HG02970 (cell line): ENCODE measurements around the gene NRXN2.

ENCODE experiments used
- ATAC-seq: cut with Tn5 transposase; IDR thresholded peaks from one replicate; pipeline ENCODE4 v1.9.1; 2021; ENCODE audit warnings: mild to moderate bottlenecking, moderate library complexity, moderate number of reproducible peaks; ENCODE audit not compliant: unreplicated experiment, low FRiP score

Gene NRXN2

GRCh38 chr11:64723117-64723906, at the start of gene NRXN2:
Gene NRXN2, minus strand, starts transcription at chr11:64723197. Its CDS starts 9,498 bp downstream, at chr11:64713699.
- no peak for ATAC-seq

DNA sequence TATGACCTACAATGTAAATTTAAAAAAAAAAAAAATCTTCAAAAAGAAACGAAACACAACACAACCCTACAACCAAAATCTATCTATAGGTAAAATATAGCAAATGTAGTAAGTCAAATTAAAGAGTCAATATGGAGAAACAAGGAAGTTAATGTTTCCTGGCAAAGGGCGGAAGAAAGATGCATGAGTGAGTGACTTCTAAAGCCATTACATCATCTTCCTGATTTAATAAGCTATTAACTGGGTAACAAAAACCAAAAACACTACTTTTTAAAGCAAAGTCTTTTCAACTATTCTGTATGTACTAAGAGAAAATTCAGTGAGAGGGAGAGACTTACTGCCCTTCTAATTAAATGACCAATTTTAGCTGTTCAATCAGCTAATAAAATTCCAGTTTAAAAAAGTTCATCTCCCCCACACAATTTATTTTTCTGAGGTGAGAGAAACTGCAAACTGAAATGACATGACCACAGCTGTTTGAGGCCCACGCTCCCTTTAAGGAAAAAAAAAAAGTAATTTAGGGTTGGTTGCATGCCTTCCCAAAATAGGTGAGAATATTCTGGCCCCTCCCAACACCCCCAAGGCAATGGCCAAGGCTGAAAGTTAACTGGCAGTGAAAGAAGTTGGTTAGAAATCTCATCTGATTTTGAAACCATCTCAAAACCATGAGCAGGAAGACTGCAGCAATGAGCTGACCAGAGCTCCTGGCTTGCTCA, 49.5 kb upstream of the NRXN2 start:
- ATAC-seq, result no peak

DNA sequence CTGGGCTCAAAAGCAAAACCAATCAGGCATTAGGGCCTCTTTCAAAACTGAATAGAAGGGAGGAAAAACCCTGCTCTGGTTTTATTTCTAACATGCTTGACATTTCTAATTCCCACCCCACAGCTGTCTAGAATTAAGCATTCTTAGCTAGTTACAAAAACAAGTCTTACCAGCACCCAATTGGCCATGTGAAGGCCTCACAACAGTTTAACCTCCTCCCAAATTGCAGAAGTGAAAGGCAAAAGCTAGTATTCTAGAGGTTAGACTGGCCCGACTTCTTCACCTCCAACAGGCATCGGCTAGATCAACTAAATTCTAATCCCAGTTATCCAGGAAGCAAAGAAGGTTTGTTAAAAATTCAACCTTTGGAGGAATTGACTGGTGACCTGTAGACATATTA, 48.9 kb upstream of the NRXN2 start:
- ATAC-seq, result no peak

- ATAC-seq, result no peak
Measured at GRCh38 chr11:64770120-64770519, 47.1 kb upstream of the NRXN2 start.

DNA sequence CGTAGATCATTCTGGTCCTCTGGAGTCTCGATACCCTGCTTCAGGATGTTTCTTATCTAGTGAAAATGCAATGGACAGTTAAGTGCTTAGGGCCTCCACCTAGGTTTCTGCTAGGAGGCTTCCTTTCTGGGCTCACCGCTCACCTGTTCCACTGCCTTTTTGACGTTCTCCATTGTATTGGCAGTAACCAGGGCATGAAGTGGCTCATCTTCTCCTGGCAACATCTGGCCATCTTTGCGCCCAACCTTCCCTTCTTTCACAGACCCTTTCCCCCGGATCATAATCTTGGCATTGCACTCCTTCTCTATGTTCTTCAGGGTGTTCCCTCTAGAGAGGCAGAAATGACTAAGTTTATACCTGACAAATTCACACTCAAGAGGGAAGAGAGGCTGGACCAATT, 46.3 kb upstream of the NRXN2 start:
- no peak for ATAC-seq

DNA sequence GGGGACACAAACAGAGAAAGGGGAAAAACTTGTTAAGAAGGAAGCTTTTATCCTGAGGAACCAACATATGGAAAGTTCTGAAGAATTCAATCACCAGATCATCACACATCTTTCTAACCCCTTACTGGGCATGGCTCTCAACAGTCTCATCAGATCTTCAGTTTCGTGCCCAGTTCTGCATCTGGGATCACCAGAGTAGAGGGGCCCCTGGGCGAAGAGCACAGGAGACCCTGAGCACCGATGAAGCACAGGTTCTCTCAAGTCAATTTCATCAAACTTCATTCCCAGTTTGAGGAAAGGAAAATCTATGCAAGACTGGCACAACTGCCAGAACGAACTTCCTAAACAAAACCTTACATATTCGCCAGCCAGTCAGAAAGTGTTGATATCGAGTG, 45.3 kb upstream of the NRXN2 start:
- no peak for ATAC-seq

- no peak for ATAC-seq
Measured at GRCh38 chr11:64767344-64768299, 44.6 kb upstream of the NRXN2 start.

GRCh38 chr11:64766881-64767280, 43.9 kb upstream of the NRXN2 start:
- no peak for ATAC-seq

GRCh38 chr11:64765851-64766665, 43.1 kb upstream of the NRXN2 start:
- ATAC-seq, result no peak

- ATAC-seq, result no peak
Measured at GRCh38 chr11:64765291-64765850, 42.4 kb upstream of the NRXN2 start.

GRCh38 chr11:64764753-64765152, 41.8 kb upstream of the NRXN2 start:
- ATAC-seq, result no peak

DNA sequence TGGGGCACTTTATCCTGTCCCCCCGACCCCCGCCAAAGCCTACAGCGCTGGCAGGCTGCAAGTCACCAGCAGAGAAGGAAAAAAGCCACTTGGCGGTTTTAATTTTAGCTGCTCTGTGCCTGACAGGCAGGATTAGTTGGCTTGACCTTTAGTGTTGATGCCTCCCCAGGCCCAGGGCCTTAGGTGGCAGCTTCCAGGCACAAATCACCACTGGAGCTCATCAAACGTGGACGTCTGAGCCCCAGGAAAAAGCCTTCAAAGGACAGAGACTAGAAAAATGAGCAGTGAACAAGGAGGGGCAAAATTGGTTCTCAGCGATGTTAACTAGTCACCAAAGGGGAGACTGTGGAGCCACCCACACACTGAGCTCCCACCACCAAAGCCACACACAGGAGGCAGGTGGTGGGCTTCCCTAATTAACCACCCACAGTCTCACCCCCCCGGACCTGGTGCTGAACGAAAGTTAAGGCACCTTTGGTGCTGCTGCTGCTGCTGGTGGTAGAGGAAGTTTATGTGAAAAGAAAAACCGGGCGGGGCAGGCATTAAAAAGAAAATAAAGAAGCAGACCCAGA, 41.1 kb upstream of the NRXN2 start:
- ATAC-seq, result no peak

GRCh38 chr11:64763526-64764039, 40.6 kb upstream of the NRXN2 start:
- ATAC-seq, result no peak

GRCh38 chr11:64762674-64763525, 39.9 kb upstream of the NRXN2 start:
- no peak for ATAC-seq

- ATAC-seq, result no peak
Measured at GRCh38 chr11:64762277-64762673, 39.3 kb upstream of the NRXN2 start.

GRCh38 chr11:64760759-64761420, 37.9 kb upstream of the NRXN2 start:
- ATAC-seq, result no peak
